ENCODE data around the gene SYCE3. TPM values are rescaled to one million over a fixed set of nuclear protein-coding genes. Genes with fewer than 3 reads are reported as not detected.

The SYCE3 gene
- total and polyA plus RNA-seq, 9 donors, result not detected

GRCh38 chr22:50604256-50605001, 41.7 kb upstream of the SYCE3 start:
- 79 to 84% (median 82%) methylated on average over 59 to 103 of the region's 103 CpGs for WGBS, 3 donors
- Histone ChIP-seq H3K27me3 (no peaks in the 10 kb centered on the region), H3K27ac (no peak overlapping the region), H3K36me3 (no peaks in the 10 kb centered on the region), H3K9me3 (no peaks in the 10 kb centered on the region), H3K4me1 (ENCODE audit: insufficient read depth) (peaks cover 2% of the 10 kb centered on the region), H3K4me3 (no peak overlapping the region)
- no peak for DNase-seq
- intact Hi-C loops (cut with DNase I), result no loop called here
- TF ChIP-seq CTCF (IDR thresholded peaks at IDR 0.05), result no peak
- TF ChIP-seq EP300 (IDR thresholded peaks at IDR 0.05), result no peak
- no peak for TF ChIP-seq POLR2A (IDR thresholded peaks at IDR 0.05)

- DNase-seq, result no peak
- Histone ChIP-seq H3K4me1 (ENCODE audit: insufficient read depth) (peaks cover 2% of the 10 kb centered on the region), H3K36me3 (no peaks in the 10 kb centered on the region), H3K27me3 (no peaks in the 10 kb centered on the region), H3K27ac (no peak overlapping the region), H3K9me3 (no peaks in the 10 kb centered on the region), H3K4me3 (no peak overlapping the region)
- intact Hi-C loops (cut with DNase I), result no loop called here
- TF ChIP-seq POLR2A (IDR thresholded peaks at IDR 0.05) (no peak), CTCF (IDR thresholded peaks at IDR 0.05) (no peak), EP300 (IDR thresholded peaks at IDR 0.05) (no peak)
- 54 to 73% (median 67%) methylated on average over 65 to 70 of the region's 70 CpGs for WGBS, 3 donors
Observed at GRCh38 chr22:50603511-50604255, 41.0 kb upstream of the SYCE3 start.

- DNase-seq, result no peak
- intact Hi-C loops (cut with DNase I), result no loop called here
- 54 to 62% (median 60%) methylated on average over 2 of the region's 2 CpGs for WGBS, 3 donors
- no peaks in the 10 kb centered on the region for H3K9me3 ChIP-seq
- H3K4me1 ChIP-seq (ENCODE audit: insufficient read depth), result peaks cover 2% of the 10 kb centered on the region
- no peaks in the 10 kb centered on the region for H3K36me3 ChIP-seq
- TF ChIP-seq POLR2A (IDR thresholded peaks at IDR 0.05) (no peak), CTCF (IDR thresholded peaks at IDR 0.05) (no peak), EP300 (IDR thresholded peaks at IDR 0.05) (no peak)
- H3K27me3 ChIP-seq, result no peaks in the 10 kb centered on the region
- no peak overlapping the region for H3K4me3 ChIP-seq
- H3K27ac ChIP-seq, result no peak overlapping the region
Observed at GRCh38 chr22:50602338-50602700, 39.6 kb upstream of the SYCE3 start.

GRCh38 chr22:50601669-50602337, 39.1 kb upstream of the SYCE3 start:
- H3K9me3 ChIP-seq, result no peaks in the 10 kb centered on the region
- no peaks in the 10 kb centered on the region for H3K36me3 ChIP-seq
- H3K27me3 ChIP-seq, result no peaks in the 10 kb centered on the region
- no peak for DNase-seq
- peaks cover 2% of the 10 kb centered on the region for H3K4me1 ChIP-seq (ENCODE audit: insufficient read depth)
- no peak overlapping the region for H3K27ac ChIP-seq
- TF ChIP-seq CTCF (IDR thresholded peaks at IDR 0.05) (no peak), EP300 (IDR thresholded peaks at IDR 0.05) (no peak), POLR2A (IDR thresholded peaks at IDR 0.05) (no peak)
- 60 to 62% (median 60%) methylated on average over 12 of the region's 12 CpGs for WGBS, 3 donors
- intact Hi-C loops (cut with DNase I), result no loop called here
- no peak overlapping the region for H3K4me3 ChIP-seq
